GM18499 (cell line): ENCODE results near the gene SCNN1G.

Experiments used
- ATAC-seq: cut with Tn5 transposase; IDR thresholded peaks from one replicate; pipeline ENCODE4 v1.9.1; 2021; ENCODE audit warnings: moderate number of reproducible peaks; ENCODE audit not compliant: insufficient read depth, unreplicated experiment

SCNN1G gene

GRCh38 chr16:23194497-23195221 is 12.1 kb downstream of the SCNN1G start:
- no peak for ATAC-seq

DNA sequence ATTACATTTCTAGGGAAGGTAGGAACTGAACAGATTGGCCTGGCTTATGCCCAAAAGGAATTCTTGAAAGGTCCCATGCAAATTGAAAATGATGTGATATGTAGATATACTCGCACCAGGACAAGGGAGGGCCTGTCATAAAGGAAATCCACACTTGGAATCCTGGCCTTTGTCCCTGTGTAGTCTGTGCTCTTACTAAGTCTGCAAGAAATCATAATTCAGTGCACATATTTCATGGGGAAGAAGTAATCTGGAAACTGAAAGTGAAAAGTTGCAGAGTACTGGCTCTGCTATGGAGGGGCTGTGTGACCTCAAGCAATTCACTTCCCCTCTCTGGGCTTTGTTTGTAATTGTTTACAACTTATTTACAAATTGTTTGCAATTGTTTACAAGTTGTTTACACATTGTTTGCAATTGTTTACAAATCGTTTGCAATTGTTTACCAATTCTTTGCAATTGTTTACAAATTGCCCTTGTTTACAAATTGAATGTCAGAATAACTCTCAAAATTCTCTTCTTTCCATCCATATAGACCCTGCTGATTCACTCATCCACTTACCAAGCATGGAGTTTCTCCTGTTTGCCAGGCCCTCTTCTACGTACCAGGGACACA is 12.9 kb downstream of the SCNN1G start:
- no peak for ATAC-seq

DNA sequence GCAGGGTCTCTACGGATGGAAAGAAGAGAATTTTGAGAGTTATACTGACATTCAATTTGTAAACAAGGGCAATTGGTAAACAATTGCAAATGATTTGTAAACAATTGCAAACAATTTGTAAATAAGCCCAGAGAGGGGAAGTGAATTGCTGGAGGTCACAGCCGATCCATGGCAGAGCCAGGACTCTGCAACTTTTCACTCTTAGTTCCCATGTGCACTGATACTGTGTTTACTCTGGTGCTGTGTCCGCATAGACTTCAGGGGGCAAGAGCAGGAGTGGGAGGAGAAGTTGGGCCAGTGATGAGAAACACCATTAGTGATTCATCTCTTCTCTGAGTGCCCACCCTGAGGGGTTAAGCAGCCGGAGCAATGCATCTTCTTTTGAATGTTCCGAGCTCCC is 14.0 kb downstream of the SCNN1G start:
- ATAC-seq, result no peak

DNA sequence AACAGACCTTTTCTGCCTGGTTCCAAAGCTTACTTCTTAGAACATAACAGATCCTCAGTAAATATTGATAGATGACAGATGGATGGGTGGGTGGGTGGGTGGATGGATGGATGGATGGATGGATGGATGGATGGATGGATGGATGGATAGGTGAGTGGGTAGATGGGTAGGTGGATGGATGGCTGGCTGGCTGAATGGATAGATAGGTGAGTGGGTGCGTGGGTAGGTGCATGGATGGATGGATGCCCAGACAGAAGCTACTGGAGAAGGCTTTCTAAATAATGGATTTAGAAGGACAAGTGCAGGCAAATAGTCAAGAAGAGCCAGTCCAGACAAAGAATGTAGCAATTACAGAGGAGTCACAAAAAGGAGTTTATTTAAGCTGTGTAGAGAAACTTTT is 19.6 kb downstream of the SCNN1G start:
- no peak for ATAC-seq

- ATAC-seq, result no peak
Observed at GRCh38 chr16:23206986-23207385, 24.4 kb downstream of the SCNN1G start.

DNA sequence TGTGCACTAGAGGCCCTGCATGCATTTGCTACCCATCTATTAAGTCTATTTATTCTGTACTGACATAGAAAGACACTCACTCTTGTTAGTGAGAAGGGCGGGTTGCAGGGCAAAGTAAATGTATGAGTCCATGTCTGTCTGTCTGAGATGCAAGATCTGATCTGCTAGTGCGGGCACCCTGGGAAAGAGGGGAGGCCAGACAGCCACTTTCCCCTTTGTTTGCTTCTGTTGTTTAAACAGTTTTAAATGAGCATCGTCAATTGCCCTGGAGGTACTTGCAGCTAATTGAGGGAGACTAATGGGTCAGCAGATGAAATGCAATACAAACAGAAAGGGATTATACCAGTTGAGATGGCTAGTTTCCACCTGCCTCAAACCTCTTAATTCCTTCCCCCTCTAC is 24.9 kb downstream of the SCNN1G start:
- no peak for ATAC-seq

GRCh38 chr16:23209606-23210005 is 27.1 kb downstream of the SCNN1G start:
- ATAC-seq, result no peak

GRCh38 chr16:23213831-23214230 is 31.3 kb downstream of the SCNN1G start:
- ATAC-seq, result no peak

- ATAC-seq, result no peak
Observed at GRCh38 chr16:23214796-23215195, 32.3 kb downstream of the SCNN1G start.

DNA sequence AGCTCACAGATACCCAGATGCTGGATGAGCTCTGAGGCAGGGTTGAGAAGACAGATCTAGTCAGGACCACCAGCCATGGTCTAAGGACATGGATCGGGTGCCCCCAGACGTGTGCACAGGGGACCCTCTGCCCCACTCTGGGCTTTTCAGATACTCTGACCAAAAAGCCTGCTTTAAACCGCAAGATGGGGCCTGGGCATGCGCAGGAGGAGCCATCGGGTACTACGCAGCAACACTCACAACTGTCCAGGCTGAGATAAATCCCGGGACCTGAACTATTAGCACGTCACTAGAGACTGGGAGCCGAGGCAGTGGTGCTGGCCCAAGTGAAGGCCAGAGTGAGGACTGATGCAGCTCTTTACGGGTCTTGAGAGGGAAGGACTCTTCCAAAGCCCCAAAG is 32.9 kb downstream of the SCNN1G start:
- ATAC-seq, result no peak

GRCh38 chr16:23216658-23217246 is 34.2 kb downstream of the SCNN1G start:
- ATAC-seq, result no peak

GRCh38 chr16:23217646-23218045 is 35.1 kb downstream of the SCNN1G start:
- ATAC-seq, result no peak

- ATAC-seq, result no peak
Observed at GRCh38 chr16:23222929-23223328, 40.4 kb downstream of the SCNN1G start.

DNA sequence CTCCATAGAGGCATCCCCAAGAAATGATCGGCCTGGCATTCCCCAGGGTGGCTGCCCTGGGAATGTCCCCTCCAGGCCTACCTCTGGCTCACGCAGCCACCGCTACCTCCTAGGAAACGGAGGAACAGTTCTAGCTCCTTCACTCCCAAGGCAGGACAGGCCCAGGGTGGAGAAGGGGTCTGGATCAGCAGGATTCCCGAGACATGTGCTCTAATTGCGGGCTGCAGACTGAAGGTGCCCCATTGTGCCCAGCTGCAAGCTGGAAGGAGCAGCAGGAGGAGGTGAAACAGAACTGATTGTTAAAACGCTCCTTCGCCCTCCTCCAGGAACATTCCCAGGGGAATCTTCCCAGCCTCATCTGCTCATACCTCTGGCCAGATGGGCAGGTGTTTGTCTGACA is 40.8 kb downstream of the SCNN1G start:
- ATAC-seq, result no peak

DNA sequence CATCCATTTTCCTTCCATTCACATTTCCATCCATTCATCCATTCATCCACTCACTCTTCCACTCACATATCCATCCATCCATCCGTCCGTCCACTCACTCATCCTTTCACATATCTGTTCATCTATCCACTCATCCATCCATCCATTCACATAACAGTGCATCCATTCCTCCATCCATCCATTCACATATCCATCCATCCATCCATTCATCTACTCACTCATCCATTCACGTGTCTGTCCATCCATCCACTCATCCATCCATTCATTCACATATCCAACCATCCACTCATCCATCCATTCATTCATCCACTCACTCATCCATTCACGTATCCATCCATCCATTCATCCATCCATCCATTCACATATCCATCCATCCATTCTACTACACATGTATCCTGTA is 42.6 kb downstream of the SCNN1G start:
- no peak for ATAC-seq

- no peak for ATAC-seq
Observed at GRCh38 chr16:23225634-23226033, 43.1 kb downstream of the SCNN1G start.

DNA sequence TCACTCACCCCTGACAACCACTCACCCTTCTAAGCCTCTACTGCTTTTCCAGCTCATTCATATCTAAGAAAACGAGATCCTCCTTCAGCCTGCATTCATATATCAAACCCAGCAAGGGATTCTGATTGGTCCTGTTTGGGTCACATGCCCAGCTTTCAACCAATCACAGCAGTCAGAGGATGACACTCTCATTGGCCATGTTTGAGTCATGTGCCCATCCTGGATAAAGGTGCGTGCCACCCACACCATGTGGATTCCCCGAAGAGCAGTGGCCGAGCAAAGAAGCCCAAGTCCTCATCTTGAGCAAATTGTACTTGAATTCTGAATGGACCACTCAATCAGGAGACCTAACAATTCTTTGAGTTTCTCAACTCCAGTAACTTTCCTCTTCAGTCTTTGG is 45.0 kb downstream of the SCNN1G start:
- no peak for ATAC-seq

DNA sequence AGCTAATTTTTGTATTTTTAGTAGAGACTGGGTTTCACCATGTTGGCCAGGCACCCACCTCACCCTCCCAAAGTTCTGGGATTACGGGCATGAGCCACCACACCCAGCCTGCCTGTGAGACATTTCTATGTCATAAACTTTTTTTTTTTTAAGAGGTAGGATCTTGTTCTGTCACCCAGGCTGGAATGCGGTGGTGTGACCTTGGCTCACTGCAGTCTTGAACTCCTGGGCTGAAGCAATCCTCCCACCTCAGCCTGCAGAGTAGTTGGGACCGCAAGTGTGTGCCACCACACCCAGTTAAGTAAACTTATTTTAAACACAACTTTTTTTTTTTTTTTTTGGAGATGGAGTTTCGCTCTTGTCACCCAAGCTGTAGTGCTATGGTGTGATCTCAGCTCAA is 47.2 kb downstream of the SCNN1G start:
- ATAC-seq, result no peak

- no peak for ATAC-seq
Observed at GRCh38 chr16:23232806-23233205, 50.3 kb downstream of the SCNN1G start.

- no peak for ATAC-seq
Observed at GRCh38 chr16:23235176-23235575, 52.6 kb downstream of the SCNN1G start.

DNA sequence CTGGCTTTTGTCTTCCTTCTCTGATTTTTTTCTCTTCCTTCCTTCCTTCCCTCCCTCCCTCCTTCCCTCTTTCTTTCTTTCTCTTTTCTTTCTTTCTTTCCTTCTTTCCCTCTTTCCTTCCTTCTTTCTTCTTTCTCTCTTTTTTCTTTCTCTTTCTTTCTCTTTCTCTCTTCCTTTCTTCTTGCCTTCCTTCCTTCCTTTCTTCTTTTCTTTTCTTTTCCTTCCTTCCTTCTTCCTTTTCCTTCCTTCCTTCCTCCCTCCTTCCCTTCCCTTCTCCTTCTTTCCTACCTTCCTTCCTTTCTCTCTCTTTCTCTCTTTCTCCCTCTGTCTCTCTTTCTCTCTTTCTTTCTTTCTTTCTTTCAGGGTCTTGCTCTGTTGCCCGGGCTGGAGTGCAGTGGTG is 54.4 kb downstream of the SCNN1G start:
- ATAC-seq, result no peak

DNA sequence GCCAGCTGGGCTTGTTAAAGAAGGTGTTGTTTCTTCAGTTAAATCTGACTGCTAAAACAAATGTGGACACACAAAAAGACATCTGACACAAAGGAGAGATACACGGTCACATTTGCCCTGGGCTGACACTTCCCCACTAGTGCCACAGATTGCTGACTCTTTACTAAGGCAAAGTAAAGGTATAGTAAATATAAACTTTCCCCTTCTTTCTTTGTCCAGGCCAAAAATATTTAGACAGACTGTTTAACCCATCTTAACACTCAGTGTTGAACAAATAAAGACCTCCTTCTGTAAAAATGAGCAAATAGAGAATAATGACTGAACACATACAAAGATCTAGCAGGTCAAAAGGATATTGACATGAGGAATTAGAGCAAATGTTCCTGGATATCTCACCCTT is 58.4 kb downstream of the SCNN1G start:
- no peak for ATAC-seq
